ENCODE measurements around the gene TMEM255A.

Gene TMEM255A

GRCh38 chrX:120262859-120263708, 48.2 kb downstream of the TMEM255A start:
- DNase-seq: no peak

GRCh38 chrX:120260369-120260768, 50.9 kb downstream of the TMEM255A start:
- DNase-seq: no peak

GRCh38 chrX:120253784-120254183, 57.5 kb downstream of the TMEM255A start:
- DNase-seq: no peak

GRCh38 chrX:120251471-120252011, 59.7 kb downstream of the TMEM255A start:
- peak; percentile 27 for DNase-seq

GRCh38 chrX:120250522-120251271, 60.6 kb downstream of the TMEM255A start, which contains the start of gene ZBTB33:
TSS of gene ZBTB33 (plus strand) at chrX:120250812. CDS start at chrX:120253416, 2,604 bp downstream.
- DNase-seq: peak; percentile 92

- DNase-seq: peak; percentile 69
These were observed 66.3 kb downstream of the TMEM255A start for GRCh38 chrX:120244735-120245498.

GRCh38 chrX:120244395-120244734, 66.9 kb downstream of the TMEM255A start:
- no peak for DNase-seq

- DNase-seq: no peak
These were observed 68.4 kb downstream of the TMEM255A start for GRCh38 chrX:120242813-120243212.

GRCh38 chrX:120238933-120239332, 72.3 kb downstream of the TMEM255A start:
- DNase-seq: no peak

- no peak for DNase-seq
These were observed 74.4 kb downstream of the TMEM255A start for GRCh38 chrX:120236687-120237479.

- no peak for DNase-seq
These were observed 76.0 kb downstream of the TMEM255A start for GRCh38 chrX:120235284-120235683.

GRCh38 chrX:120228187-120228908, 82.9 kb downstream of the TMEM255A start:
- DNase-seq: no peak

GRCh38 chrX:120224388-120224787, 86.9 kb downstream of the TMEM255A start:
- no peak for DNase-seq

GRCh38 chrX:120223374-120223773, 87.9 kb downstream of the TMEM255A start:
- DNase-seq: no peak

GRCh38 chrX:120213438-120214265, 97.6 kb downstream of the TMEM255A start:
- DNase-seq: peak; percentile 69
